Lung (tissue), 12 donors: ENCODE results near the gene ANAPC5. TPM values are rescaled to one million over a fixed set of nuclear protein-coding genes. Genes with fewer than 3 reads are reported as not detected.

Experiments used
- ATAC-seq: fragments of 200-7000 bp; cut with Tn5 transposase; one replicate; pipeline ENCODE4 v1.9.1; 2020; ENCODE audit warnings: moderate number of reproducible peaks; ENCODE audit not compliant: insufficient read depth, low FRiP score
- DNase-seq, 3 donors: peaks; one replicate each; pipeline ENCODE4 v3.0.0-alpha.2; 2013 to 2017
- H3K27ac ChIP-seq, 2 donors: one replicate each; pipeline ENCODE4 v1.5.1; 2013; ENCODE audit warnings: mild to moderate bottlenecking in 2 of 2, moderate library complexity in 2 of 2, control low read depth in 1 of 2, inconsistent platforms in 1 of 2, low read depth in 1 of 2, low read length in 1 of 2
- H3K27me3 ChIP-seq, 3 donors: one replicate each; pipeline ENCODE4 v1.5.1; 2013; ENCODE audit warnings: low read length in 2 of 3; ENCODE audit not compliant: control insufficient read depth in 3 of 3, insufficient read depth in 3 of 3
- H3K36me3 ChIP-seq, 4 donors: one replicate each; pipeline ENCODE4 v1.5.1; 2013; ENCODE audit warnings: low read length in 4 of 4, mild to moderate bottlenecking in 1 of 4, moderate library complexity in 1 of 4; ENCODE audit not compliant: control insufficient read depth in 4 of 4, insufficient read depth in 4 of 4
- H3K4me1 ChIP-seq, 5 donors: one replicate each; pipeline ENCODE4 v1.5.1; 2013; ENCODE audit warnings: low read length in 5 of 5, mild to moderate bottlenecking in 2 of 5, moderate library complexity in 1 of 5; ENCODE audit not compliant: control insufficient read depth in 5 of 5, insufficient read depth in 5 of 5
- H3K4me3 ChIP-seq: one replicate; pipeline ENCODE4 v1.5.1; 2013; ENCODE audit warnings: mild to moderate bottlenecking, control low read depth, moderate library complexity
- H3K9ac ChIP-seq, 2 donors: one replicate each; pipeline ENCODE4 v1.5.1; 2013; ENCODE audit warnings: low read length in 2 of 2, control low read depth in 1 of 2; ENCODE audit not compliant: insufficient read depth in 1 of 2
- H3K9me3 ChIP-seq, 4 donors: one replicate each; pipeline ENCODE4 v1.5.1; 2013; ENCODE audit warnings: low read length in 3 of 4, mild to moderate bottlenecking in 1 of 4, moderate library complexity in 1 of 4; ENCODE audit not compliant: control insufficient read depth in 4 of 4, insufficient read depth in 3 of 4
- WGBS, 2 donors: extraction: QIAGEN DNeasy Blood & Tissue Kit; methylation state at CpG; one replicate each; pipeline ENCODE4 v1.1.7; 2013; 5-methylcytosine and 5-hydroxymethylcytosine counted together
- polyA plus RNA-seq, 2 donors: library from polyadenylated mRNA; stranded (reverse); fragments of 200-250 nt; gene quantifications; one replicate each; pipeline ENCODE4 v1.2.1, GENCODE V29; 2013
- total RNA-seq, 2 donors: library from RNA; depleted of rRNA in 1 of 2; stranded (reverse); fragments of >200 nt in 1 of 2; gene quantifications; one replicate each; pipeline ENCODE4 v1.2.1, GENCODE V29; 2014 to 2021
- TF ChIP-seq, protein P1 (sequence below): IDR thresholded peaks from 2 replicates; pipeline ENCODE4 v1.5.1; 2012; ENCODE audit warnings: mild to moderate bottlenecking; ENCODE audit errors: control extremely low read depth, extremely low read depth
- donor health status: control.
- donor health status: control.
- donor health status: Bipolar disorder and iron deficiency.
- donor health status: healthy.
- donor health status: DM: yes; HTN: yes; CAD: no.

The ANAPC5 gene
- total and polyA plus RNA-seq, 4 donors: 80.9 to 164 (median 89.3) TPM

DNA sequence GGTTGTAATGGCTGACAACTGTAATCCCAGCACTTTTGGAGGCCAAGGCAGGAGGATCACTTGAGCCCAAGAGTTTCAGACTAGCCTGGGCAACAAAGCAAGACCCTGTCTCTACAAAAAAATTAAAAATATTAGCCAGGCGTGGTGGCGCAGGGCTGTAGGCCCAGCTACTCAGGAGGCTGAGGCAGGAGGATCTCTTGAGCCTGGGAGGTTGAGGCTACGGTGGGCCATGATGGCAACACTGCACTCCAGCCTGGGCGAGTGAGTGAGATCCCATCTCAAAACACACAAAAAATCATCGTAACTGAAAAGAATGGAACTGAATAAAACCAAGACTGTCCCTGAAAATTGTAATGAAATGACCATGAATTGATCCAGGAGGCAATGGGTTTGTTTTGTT is 61.8 kb downstream of the ANAPC5 start:
- DNase-seq: no peak
- H3K4me1 ChIP-seq: peaks cover 0 to 24% (median 7%) of the 10 kb centered on the region in 5 donors
- no peak overlapping the region for H3K27ac ChIP-seq

GRCh38 chr12:121289962-121290361 is 62.2 kb downstream of the ANAPC5 start:
- Histone ChIP-seq H3K9ac (no peak overlapping the region), H3K27me3 (no peaks in the 10 kb centered on the region), H3K4me1 (peaks cover 0 to 21% (median 7%) of the 10 kb centered on the region in 5 donors), H3K36me3 (peaks cover 0 to 5% (median under 1%) of the 10 kb centered on the region in 4 donors), H3K27ac (peak overlapping the region in 1 of 2 donors; percentile 6), H3K9me3 (no peaks in the 10 kb centered on the region), H3K4me3 (no peak overlapping the region)
- TF ChIP-seq, protein P1, sequence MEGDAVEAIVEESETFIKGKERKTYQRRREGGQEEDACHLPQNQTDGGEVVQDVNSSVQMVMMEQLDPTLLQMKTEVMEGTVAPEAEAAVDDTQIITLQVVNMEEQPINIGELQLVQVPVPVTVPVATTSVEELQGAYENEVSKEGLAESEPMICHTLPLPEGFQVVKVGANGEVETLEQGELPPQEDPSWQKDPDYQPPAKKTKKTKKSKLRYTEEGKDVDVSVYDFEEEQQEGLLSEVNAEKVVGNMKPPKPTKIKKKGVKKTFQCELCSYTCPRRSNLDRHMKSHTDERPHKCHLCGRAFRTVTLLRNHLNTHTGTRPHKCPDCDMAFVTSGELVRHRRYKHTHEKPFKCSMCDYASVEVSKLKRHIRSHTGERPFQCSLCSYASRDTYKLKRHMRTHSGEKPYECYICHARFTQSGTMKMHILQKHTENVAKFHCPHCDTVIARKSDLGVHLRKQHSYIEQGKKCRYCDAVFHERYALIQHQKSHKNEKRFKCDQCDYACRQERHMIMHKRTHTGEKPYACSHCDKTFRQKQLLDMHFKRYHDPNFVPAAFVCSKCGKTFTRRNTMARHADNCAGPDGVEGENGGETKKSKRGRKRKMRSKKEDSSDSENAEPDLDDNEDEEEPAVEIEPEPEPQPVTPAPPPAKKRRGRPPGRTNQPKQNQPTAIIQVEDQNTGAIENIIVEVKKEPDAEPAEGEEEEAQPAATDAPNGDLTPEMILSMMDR: no peak
- no peak for DNase-seq
- WGBS, 2 donors: 78 to 85% methylated on average over 7 of the region's 7 CpGs
- ATAC-seq: no peak

More for the DNA sequence above, 61.8 kb downstream of the ANAPC5 start:
- Histone ChIP-seq H3K9me3 (no peaks in the 10 kb centered on the region), H3K36me3 (peaks cover 0 to 5% (median under 1%) of the 10 kb centered on the region in 4 donors), H3K9ac (no peak overlapping the region), H3K4me3 (no peak overlapping the region), H3K27me3 (no peaks in the 10 kb centered on the region)
- 94 to 99% methylated on average over 5 of the region's 5 CpGs for WGBS, 2 donors
- no peak for ATAC-seq
- TF ChIP-seq, protein P1: no peak

DNA sequence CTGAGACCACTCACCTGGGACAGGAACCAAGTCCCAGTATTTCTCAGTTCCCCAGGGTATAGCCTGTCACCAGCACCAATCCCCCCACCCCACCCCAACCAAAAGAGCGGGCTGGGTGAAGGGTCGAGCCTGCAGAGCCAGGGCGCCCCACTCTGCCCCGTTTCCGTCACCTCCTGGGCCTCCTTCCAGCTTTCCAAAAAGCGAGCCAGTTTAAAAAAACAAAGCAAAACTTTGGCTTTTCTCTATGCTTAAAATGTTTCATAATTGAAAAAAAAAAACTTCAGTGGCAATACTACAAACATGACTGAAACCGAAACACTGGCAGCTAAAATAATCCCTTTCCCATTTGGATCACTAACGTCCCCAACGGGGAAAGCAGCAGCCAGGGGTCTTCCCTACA is 63.2 kb downstream of the ANAPC5 start:
- DNase-seq: peak; percentile 75 to 86 (median 85)
- no peaks in the 10 kb centered on the region for H3K27me3 ChIP-seq
- no peak overlapping the region for H3K27ac ChIP-seq
- H3K9ac ChIP-seq: no peak overlapping the region
- ATAC-seq: no peak
- peaks cover 0 to 5% (median under 1%) of the 10 kb centered on the region in 4 donors for H3K36me3 ChIP-seq
- peaks cover 0 to 26% (median 6%) of the 10 kb centered on the region in 5 donors for H3K4me1 ChIP-seq
- no peaks in the 10 kb centered on the region for H3K9me3 ChIP-seq
- TF ChIP-seq, protein P1: no peak
- no peak overlapping the region for H3K4me3 ChIP-seq
- WGBS, 2 donors: 38 to 67% methylated on average over 9 of the region's 9 CpGs
